Pons (tissue), 1 donor: ENCODE results near the gene RRP36.

ENCODE experiments used
- DNase-seq: peaks from one replicate; pipeline ENCODE4 v3.0.0-alpha.2; 2016; ENCODE audit warnings: low spot score

Gene RRP36

DNA sequence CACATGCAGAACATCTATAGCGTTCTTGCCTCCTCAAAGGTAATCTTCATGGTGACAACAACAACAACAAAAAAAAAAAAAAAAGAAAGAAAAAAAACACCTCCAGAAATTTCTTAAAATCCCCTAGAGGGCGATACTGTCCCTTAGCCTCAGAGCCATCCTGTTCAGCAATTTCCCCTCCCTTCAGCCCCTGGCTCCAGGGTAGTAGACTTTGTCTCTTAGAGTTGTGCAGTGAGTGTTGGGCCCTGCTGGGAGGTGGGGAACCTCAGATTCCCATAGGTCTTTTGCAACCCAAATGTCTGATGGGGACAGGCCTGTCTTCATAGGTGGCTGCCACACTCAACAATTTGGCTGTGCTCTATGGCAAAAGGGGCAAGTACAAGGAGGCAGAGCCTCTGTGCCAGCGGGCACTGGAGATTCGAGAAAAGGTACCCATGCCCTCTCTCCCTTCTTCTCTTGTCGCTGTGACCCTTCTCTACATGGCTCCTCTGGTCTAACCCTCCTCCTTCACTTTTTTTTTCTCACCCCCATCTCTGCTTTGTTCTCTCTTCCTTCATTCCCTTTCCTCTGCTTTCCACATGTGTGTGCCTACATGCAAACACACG, 48.7 kb downstream of the RRP36 start:
- DNase-seq, result no peak

DNA sequence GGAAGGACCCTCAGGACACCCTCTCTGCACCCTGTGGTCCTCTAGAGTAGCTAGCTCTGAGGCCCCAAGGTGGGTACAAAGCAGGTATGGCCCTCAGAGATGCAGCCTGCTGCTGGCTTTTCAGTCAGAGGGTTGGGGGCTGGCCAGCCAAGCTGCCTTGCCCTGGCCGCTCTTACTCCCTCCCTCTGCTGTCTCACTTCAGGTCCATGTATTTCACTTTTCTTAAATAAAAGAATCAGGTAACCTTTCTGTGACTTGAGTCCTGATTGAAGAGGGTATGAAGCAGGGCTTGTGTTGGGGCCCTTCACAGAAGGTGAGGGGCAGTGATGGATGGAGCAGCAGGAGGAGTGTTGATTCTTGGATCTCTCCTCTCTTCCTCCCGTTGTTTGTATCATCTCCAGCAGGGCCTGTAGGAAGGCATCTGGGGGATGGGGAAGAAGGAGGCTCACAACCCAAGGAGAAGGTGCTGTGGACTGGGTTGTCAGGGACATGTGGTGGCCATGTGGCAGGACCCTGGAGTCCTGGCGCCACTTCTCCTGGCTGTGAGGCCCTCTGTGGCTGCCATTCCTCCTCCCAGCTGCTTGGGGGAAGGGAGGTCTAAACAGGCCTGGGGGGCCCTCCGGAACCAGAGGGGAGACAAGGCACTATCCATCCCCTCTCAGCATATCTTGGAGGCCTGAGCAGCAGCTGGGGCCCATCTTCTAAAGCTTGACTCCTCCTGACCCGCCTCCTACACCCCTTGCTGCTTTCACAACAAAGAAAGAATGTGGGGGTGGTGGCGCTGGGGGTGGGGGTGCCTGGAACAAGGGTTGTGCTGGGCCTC, 53.6 kb downstream of the RRP36 start:
- no peak for DNase-seq

DNA sequence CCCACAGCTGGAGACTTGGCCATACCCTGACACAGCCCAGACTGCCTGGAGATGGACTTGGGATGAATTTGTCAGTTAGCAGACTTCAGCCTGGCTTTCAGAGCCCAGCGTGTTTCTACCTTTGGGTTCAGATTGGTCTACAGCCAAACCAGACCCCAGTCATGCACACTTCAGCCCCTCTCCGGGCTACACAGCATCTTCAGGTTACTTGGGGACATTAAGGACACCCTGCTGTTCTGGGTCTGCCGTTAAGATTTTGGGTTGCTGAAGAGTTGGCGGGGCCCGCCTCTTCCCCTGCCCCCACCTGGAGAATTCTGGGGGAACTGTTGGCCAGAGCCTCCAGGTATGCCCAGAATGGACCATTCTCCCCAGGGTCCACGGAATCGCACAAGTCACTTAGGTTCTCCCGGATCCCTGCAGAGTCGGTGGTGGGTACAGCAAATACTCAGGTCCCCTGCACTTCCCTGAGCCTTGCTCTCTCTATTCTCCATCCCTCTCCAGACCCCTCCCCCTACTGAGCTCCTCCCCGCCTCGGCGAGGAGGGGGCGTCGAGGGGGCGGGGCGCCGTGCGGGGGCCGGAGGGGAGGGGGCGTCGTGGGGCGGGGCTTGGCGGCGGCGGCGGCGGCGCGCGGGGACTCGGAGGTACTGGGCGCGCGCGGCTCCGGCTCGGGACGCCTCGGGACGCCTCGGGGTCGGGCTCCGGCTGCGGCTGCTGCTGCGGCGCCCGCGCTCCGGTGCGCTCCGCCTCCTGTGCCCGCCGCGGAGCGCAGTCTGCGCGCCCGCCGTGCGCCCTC, 54.4 kb downstream of the RRP36 start, which contains the start of gene PTK7:
Gene PTK7 (plus strand): TSS at position 645 of the 794 bp plus-strand sequence. CDS start 175 bp downstream, outside the sequence.
- DNase-seq, result no peak

DNA sequence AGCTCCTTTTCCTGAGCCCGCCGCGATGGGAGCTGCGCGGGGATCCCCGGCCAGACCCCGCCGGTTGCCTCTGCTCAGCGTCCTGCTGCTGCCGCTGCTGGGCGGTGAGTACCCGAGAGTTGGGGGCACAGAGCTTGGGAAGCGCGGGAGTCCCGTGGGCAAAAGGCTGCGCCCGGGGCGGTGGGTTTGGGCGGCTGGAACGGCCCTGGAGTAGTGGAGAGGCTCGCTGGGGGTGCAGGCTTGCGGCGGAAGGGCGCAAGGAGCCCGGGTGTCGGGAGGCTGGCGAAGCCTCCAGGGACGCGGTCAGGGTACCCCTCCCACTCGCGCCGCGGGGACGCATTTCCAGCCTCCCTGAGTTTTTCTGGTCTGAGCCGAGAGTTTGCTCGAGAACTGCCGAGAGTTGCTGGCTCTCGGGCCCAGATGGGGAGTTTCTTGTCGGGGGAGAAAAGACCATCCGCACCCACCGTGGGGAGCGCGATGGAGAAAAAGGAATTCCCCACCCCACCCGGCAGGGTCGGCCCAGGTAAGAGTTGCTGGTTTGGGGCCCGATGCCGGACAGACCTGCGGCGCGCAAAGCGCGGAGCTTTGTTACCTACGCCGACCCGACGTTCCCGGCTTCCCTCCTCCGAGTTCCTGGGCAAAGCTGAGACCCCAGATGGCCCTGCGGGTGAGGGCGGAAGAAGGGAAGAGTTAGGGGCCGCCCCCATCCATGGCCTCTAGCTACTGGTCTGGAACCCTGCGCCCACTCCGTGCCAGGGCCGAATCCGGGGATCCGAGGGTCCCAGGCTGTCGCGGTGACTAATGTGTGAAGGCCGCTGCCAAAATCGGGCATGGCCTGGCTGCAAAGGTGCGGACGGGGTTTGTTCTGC, 55.3 kb downstream of the RRP36 start:
- no peak for DNase-seq

DNA sequence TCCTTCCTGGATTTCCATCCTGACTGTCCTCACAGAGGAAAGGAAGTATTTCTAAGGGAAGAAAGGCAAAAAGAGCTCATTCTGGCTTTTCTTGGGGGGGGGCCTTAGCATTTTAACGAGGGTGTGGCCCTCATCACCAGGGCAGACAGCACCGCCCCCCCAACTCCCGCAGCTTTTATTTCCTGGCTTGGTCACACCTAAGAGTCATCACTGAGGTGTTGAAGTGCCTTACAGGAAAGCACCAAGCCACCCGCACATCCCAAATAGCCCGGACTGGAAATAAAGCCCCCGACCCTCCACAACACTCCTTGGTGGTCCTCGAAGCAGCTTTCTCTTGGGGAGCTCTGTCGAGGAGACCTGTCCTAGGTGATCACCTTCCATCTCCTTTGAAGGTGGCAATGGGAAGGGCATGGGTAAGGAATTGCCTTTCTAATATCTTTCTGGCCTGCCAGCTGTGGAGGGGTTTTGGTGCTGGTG, 55.9 kb downstream of the RRP36 start:
- DNase-seq, result no peak

DNA sequence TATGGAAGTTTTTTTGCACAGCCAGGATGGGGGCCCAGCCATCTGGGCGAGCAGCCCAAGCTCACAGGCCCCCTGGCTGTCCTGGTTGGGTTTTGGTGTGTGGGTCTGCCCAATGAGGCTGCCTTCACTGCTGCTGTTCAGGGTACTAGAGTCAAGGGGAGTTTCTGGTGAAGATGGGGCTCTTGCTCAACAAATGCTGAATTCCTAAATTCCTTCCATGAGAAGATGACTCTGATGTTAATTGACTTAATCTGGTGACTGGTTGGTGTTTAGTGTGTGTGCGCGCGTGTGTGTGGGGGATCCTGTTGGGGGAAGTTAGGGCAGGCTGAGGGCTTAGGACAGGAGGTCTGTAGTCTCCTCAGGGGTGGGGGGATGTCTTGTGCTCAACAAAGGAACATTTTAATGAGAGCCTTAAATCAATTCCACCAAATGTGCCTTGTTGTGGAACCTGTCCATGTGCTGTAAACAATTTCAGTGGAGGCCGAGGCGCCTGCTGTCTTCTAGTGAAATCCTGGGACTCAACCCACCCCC, 56.6 kb downstream of the RRP36 start:
- DNase-seq, result no peak

DNA sequence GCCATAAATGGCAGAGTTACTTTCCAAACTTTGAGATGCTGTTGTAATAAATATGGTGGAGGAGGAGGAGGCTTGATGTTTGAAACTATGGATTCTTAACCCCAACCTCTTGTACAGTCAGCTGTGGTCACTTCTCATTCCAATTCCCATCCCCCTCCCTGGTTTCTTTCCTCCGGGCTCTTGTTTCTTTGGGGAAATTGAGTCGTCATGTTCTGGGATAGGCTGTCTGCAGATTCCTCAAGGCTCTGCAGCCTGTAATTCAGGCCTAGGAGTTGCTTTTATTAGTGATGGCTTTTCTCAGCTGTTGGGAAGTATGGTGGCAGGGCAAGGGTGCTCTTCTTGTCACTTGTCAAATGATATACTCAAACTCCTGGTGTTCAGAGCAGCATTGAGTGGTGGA, 57.3 kb downstream of the RRP36 start:
- no peak for DNase-seq
